MM.1S (cell line): Measurements from ENCODE around the gene UBLCP1.

ENCODE experiments used
- EZH2 ChIP-seq: fragments of 300-600 bp; sonication (generic); optimal IDR thresholded peaks from 2 replicates; pipeline ENCODE3; 2017; ENCODE audit warnings: low read depth, mild to moderate bottlenecking, antibody characterized with exemption, low read length, mixed read lengths
- EZH2phosphoT487 ChIP-seq: fragments of 300-600 bp; sonication (generic); IDR thresholded peaks from 2 replicates; pipeline ENCODE4 v1.6.1; 2018; ENCODE audit warnings: antibody characterized with exemption, low read length

DNA sequence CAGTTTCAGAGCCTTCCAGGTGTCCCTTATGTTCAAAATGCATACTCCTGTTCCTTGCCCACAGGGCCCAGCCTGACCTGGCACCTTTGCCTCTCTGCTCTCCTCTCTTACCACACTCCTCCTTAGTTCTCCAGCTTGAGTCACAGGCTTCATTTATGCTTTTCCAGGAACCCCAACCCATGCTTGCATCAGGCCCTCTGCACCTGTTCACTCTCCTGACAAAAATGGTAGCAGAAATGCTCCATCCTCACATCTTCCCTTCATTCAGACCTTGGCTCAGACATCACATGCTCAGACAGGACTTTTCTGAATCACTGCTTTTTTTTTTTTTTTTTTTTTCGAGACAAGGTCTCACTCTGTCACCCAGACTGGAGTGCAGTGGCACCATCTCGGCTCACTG, 38.6 kb upstream of the UBLCP1 start:
- no peak for TF ChIP-seq EZH2phosphoT487
- TF ChIP-seq EZH2, result no peak
